Motor neuron (in vitro differentiated cells): Measurements from ENCODE around the gene BDKRB2. TPM values are rescaled to one million over a fixed set of nuclear protein-coding genes. Genes with fewer than 3 reads are reported as not detected.
A peak's percentile ranks its signal among the peaks of the same experiment; 100 is the strongest.

Source experiments
- ATAC-seq, 8 experiments: fragments of 200-7000 bp; cut with Tn5 transposase; replicated peaks in 6 of 8; 2 replicates each; pipeline ENCODE4 v1.8.0; 2021; ENCODE audit warnings: mild to moderate bottlenecking in 8 of 8, moderate library complexity in 8 of 8
- H3K27ac ChIP-seq, 2 donors: fragments of 250-450 bp; sonication (Bioruptor Pico); 2 replicates each; pipeline ENCODE4 v1.9.0; 2021; ENCODE audit warnings: antibody characterized with exemption in 2 of 2, mild to moderate bottlenecking in 2 of 2, moderate library complexity in 1 of 2
- H3K4me1 ChIP-seq, 2 donors: fragments of 250-450 bp; sonication (Bioruptor Pico); replicated peaks in 1 of 2; 2 replicates each; pipeline ENCODE4 v1.6.1; 2021; ENCODE audit warnings: antibody characterized with exemption in 2 of 2, mild to moderate bottlenecking in 2 of 2, moderate library complexity in 1 of 2
- H3K4me3 ChIP-seq, 5 donors: fragments of 250-450 bp; sonication (Bioruptor Pico); 2 replicates each; pipeline ENCODE4 v1.9.0; 2021; ENCODE audit warnings: antibody characterized with exemption in 5 of 5, mild to moderate bottlenecking in 5 of 5, moderate library complexity in 4 of 5
- WGBS, 10 experiments: fragments of 450-650 bp; shearing (Covaris generic); methylation state at CpG; one replicate each; pipeline ENCODE4 v1.0.0; 2022; 5-methylcytosine and 5-hydroxymethylcytosine counted together
- in situ Hi-C, 9 experiments: fragments of 400-800 bp; cut with MboI; loops; one replicate each; pipeline ENCODE4 v1.15.0; 2021; ENCODE audit warnings: low sequenced_read_pairs in 9 of 9, low pct_unique_long_range_greater_than_20kb in 2 of 9; ENCODE audit not compliant: unreplicated experiment in 9 of 9
- total RNA-seq, 8 experiments: library from RNA; unstranded; fragments of 300-600 nt; gene quantifications; 2 replicates each; pipeline versions ENCODE4 v1.2.3 to v1.2.4, GENCODE V29; 2022

The BDKRB2 gene
- total RNA-seq, 8 experiments from 2014 or later, result 0.11 to 321 (median 0.90) TPM

DNA sequence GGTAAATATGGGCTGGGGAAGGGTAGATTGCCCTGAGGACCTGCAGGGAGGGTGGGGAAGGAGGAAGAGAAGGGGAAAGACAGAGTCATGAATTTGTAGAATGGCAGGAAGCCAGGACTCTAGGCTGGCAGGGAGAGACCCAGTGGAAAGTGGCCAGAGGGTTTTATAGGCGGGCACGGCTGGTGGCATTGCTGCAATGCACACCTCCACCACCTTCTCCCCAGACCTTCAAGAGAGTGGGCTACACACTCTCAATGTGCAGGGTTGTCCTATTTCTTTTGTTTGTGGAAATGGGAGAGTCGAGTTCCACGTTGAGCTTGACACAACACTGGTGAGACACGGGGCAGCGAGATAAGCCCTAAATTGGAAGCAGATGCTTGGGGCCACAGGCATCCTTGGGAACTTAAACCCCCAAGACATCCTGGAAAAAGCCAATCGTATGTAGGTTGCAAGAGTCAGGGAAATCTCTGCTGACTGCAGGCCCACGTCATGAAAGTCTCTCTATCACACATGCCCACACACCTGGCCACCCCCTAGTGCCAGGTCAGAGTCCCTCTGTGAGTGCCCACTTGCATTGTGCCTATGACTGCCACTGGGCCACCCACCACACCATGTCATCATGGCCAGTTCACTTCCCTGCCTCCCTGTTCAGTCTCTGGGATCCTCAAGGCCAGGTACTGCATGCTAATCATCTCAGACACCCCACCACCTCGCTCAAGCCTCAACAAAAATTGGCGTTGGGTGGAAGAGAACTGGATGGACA, 38.0 kb upstream of the BDKRB2 start:
- WGBS, 10 experiments, result 70 to 92% (median 85%) methylated on average over 2 to 7 of the region's 10 CpGs; no CpG with 5 or more reads in 5 of the 10 experiments
- Histone ChIP-seq H3K27ac (no peak overlapping the region), H3K4me1 (no peaks in the 10 kb centered on the region), H3K4me3 (no peak overlapping the region)
- in situ Hi-C loops, result no loop called here
- no peak for ATAC-seq

DNA sequence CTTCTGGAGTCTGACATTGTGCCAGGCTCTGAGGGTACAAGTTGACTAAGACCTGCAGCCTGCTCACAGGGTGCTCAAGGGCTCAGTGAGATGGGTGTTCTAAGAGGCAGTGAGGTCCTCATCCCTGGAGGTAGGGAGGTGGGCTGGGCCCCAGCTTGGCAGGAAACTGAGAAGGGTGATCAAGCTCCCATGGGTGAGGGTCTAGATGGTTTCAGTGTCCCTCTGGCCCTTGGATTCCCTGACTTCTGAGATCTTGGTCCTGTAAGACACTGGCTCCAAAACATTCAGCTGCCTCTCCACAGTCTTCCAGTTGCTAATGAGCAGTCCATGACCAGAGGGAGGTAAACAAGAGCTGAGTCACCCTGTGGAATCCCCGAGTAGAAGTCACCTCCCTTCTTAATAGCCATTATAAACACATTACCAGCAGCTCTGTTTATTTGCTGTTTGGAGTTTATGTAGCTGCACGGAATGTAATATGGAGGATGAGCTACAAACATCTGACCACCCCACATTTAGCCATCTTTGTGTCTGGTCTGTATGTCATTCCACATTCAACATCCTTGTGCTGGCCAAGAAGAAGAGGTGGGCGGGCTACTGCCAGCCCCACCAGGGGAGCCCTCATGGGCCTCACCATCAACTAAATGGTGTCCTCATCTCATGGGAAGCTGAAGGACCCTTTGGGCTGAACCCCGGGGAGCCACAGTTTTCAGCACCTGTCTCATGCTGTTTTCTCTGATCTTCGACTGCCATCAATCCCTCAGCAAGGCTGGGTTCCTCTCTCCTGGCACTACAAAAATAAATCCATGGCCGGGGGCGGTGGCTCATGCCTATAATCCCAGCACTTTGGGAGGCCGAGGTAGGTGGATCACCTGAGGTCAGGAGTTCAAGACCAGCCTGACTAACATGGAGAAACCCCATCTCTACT, 37.2 kb upstream of the BDKRB2 start:
- H3K4me3 ChIP-seq, result no peak overlapping the region
- in situ Hi-C loops, result no loop called here
- no peak overlapping the region for H3K27ac ChIP-seq
- H3K4me1 ChIP-seq, result no peaks in the 10 kb centered on the region
- peak in 7 of 8 experiments; percentile 48 to 96 (median 83) for ATAC-seq
- 0 to 100% (median 70%) methylated on average over 1 to 4 of the region's 8 CpGs; no CpG with 5 or more reads in 5 of the 10 experiments for WGBS, 10 experiments

DNA sequence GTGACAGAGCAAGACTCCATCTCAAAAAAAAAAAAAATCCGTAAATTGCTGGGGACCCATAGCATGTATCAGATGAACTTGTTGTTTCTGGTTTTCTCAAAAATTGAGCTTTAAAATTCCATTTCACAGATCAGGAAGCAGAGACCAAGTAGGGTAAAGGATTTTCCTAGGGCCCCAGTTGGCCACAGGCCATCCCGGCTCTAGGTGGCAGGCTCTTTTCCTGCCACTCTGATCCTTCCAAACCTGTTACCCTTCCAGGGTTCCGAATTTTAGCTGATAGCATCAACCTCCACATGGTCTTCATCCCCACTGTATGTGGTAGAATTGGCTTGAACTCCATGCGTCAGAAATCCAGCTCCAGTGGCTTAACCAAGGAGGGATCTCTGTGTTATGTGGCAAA, 36.1 kb upstream of the BDKRB2 start:
- ATAC-seq, result no peak
- in situ Hi-C loops, result no loop called here
- Histone ChIP-seq H3K27ac (no peak overlapping the region), H3K4me1 (no peaks in the 10 kb centered on the region), H3K4me3 (no peak overlapping the region)
- 0 to 100% (median 86%) methylated on average over 1 to 4 of the region's 4 CpGs; no CpG with 5 or more reads in 1 of the 10 experiments for WGBS, 10 experiments

DNA sequence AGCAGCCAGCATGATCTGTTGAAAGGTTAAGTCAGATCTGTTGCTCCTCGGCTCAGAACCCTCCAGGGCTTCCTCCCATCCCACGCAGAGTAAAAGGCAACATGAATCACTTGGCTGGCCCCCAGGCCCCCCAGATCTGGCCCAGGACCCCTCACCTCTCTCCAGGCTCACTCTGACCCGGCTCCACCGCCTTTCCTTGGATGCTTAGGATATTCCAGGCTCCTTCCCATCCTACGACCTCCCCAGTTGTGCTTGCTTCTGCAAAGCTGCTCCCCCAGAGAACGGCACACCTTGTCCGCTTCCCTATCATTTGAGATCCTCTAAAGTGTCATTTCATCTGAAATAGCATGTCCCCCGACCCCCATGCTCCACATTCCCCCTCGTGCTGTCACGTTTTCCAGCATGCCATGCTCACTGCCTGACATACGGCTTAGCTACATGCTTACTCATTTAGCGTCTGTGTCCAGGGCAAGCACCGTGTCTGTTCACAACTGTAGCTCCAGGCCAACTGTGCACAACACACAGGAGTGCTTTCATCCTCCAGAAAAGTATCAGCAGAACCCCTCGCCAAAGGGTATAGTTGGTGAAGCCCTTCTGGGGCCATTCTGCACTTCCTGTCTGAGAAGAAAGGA, 33.6 kb upstream of the BDKRB2 start:
- Histone ChIP-seq H3K27ac (no peak overlapping the region), H3K4me1 (no peaks in the 10 kb centered on the region), H3K4me3 (no peak overlapping the region)
- WGBS, 10 experiments, result 23 to 90% (median 60%) methylated on average over 2 to 10 of the region's 14 CpGs; no CpG with 5 or more reads in 3 of the 10 experiments
- no peak for ATAC-seq
- in situ Hi-C loops, result no loop called here

DNA sequence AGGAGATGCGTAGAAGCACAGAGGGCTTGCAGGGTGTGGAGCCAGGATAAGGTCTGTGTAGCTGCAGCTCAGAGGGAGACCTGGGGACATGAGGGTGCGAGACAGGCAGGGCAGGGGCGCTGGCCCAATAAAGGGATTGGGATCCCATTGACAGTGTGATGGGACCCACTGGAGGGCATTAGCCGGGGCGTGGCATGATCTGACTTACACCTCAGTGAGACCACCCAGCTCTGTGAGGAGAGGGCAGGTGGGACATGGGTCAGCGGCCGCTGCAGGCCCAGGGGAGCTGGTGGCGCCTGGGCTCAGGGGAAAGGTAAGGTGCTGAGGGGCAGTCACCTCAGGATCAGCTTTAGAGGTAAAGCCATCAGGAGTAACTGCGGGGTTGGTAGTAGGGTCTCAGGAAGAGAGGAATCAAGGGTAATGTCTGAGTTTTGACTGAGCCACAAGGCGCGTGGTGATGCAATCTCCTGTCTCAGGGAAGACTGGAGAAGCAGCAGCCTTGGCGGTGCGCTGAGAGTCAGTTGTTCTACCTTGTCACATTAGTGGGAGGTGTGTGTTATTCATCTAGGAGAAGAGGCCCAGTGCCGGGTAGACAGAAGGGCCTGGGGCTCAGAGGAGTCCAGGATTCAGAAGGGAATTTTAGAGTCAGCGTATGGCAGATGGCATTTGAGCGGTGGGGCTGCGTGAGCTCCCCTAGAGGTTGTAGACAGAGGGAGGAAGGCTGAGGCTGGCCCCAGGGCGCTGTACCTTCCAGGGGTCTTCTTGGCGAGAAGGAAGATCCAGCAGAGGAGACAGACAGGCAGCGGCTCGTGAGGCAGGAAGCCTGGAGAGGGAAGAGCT, 30.8 kb upstream of the BDKRB2 start:
- Histone ChIP-seq H3K4me3 (no peak overlapping the region), H3K4me1 (no peaks in the 10 kb centered on the region), H3K27ac (no peak overlapping the region)
- in situ Hi-C loops, result no loop called here
- no peak for ATAC-seq
- 74 to 97% (median 89%) methylated on average over 2 to 10 of the region's 21 CpGs; no CpG with 5 or more reads in 2 of the 10 experiments for WGBS, 10 experiments

DNA sequence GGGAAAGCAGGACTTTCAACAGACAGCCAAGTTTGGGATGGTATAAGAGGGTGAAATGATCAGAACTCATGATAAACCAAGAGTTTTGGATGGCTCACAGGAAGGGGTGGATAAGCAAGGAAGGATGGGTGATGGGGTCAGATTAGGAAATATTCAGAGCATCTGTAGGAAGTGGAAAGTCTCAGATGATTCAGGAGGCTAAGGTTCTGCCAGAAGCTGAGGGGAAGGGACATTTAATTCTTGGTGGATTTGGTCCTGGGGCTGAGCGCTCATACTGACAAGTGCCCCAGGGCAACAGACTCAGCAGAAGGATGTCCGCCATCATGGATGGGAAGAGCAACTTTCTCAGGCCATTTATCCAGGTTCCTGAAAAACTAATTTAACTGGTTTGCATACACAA, 28.4 kb upstream of the BDKRB2 start:
- Histone ChIP-seq H3K27ac (no peak overlapping the region), H3K4me1 (peaks cover 0 to 6% of the 10 kb centered on the region in 2 donors), H3K4me3 (no peak overlapping the region)
- in situ Hi-C loops, result no loop called here
- 8 to 100% (median 81%) methylated on average over 1 to 2 of the region's 2 CpGs; no CpG with 5 or more reads in 4 of the 10 experiments for WGBS, 10 experiments
- ATAC-seq, result no peak

DNA sequence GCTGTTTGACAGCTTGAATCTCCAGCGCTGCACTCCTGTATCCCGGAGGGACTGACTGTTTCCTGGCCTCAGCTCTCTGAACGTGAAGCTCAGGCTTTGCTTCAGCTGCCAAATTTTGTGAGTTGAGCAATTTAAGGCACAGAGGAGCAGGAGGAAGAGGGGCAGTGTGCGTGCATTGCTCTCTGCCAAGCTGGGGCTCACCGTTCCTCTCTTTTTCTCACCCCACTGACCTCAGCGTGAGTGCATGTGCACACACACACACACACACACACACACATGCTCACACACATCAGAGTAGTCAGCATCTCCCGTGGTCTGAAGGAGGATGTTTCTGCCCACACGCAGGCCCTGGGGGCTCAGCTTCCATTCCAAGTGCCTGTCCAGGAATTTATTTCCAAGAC, 27.8 kb upstream of the BDKRB2 start:
- 5 to 100% (median 39%) methylated on average over 1 to 7 of the region's 8 CpGs; no CpG with 5 or more reads in 4 of the 10 experiments for WGBS, 10 experiments
- peak in 1 of 8 experiments; percentile 10 for ATAC-seq
- Histone ChIP-seq H3K4me3 (no peak overlapping the region), H3K27ac (no peak overlapping the region), H3K4me1 (peaks cover 0 to 6% of the 10 kb centered on the region in 2 donors)
- in situ Hi-C loops, result no loop called here

DNA sequence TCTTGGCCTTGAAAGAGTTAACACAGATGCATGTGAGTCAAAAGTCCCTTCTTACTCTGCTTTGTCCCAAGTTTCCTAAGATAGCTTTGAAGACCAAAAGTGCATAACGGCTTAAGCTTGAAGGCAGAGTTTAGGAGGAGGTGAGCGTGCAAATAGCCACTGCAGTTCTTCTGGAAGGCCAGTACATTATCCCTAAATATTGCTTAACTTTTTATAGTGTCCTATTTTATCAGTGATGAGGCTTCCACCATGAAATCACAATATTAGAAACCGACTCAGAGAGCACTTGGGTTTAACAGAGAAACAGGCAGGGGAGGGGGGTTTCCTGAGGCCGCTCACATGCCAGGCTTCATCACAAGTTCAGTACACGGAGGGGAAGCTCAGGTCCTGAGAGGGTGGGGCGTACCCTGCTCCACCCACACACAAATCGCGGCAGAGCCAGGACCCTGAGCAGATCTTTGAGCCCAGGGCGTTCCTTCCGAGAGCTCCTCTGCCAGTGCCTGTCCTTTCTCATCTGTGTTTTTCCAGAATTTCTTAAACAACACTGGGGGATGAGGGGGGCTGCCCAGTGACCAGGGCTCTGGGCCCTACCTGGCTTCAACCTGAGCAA, 26.8 kb upstream of the BDKRB2 start:
- 26 to 70% (median 45%) methylated on average over 1 to 8 of the region's 10 CpGs; no CpG with 5 or more reads in 2 of the 10 experiments for WGBS, 10 experiments
- Histone ChIP-seq H3K4me1 (peaks cover 0 to 6% of the 10 kb centered on the region in 2 donors), H3K4me3 (no peak overlapping the region), H3K27ac (no peak overlapping the region)
- peak in 6 of 8 experiments; percentile 24 to 67 (median 51) for ATAC-seq
- in situ Hi-C loops, result no loop called here

DNA sequence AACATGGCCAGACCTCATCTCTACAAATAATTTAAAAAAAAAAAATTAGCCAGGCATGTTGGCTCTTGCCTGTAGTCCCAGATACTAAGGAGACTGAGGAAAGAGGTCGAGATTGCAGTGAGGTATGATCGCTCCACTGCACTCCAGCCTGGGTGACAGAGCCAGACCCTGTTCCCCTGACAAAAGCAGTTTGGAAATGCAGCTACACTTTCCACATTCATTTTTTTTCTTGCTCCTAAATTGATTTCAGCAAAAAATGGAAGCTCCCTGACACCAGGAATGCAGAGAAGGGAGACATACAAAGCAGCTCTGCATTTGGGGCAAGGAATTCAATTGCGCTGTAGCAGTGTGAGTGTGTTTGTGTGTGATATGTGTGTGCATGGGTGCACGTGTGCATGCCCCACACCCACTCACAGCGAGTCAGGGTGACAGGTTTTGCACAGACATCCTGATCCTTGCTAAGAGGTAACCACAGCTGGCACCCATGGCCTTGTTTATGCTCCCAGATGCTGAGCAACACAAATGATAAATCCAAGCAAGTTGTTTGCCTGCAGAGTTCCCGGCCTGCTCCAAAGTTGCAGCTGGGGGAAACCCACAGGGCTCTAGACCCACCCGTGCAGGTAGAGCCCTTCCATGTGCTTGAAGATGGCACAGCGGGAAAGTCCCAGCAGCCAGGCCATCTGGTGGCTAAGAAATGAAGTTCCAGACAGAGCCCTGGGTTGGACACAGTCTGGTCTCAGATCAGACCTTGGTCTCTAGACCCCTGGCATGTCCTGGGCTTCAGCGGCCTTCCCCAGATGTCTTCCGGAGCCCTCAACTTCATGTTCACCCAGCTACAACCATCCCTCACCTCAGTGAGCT, 25.9 kb upstream of the BDKRB2 start:
- Histone ChIP-seq H3K4me3 (no peak overlapping the region), H3K27ac (no peak overlapping the region), H3K4me1 (peaks cover 0 to 6% of the 10 kb centered on the region in 2 donors)
- 40 to 100% (median 84%) methylated on average over 1 to 9 of the region's 10 CpGs; no CpG with 5 or more reads in 4 of the 10 experiments for WGBS, 10 experiments
- ATAC-seq, result peak in 1 of 8 experiments; percentile 28
- in situ Hi-C loops, result no loop called here

DNA sequence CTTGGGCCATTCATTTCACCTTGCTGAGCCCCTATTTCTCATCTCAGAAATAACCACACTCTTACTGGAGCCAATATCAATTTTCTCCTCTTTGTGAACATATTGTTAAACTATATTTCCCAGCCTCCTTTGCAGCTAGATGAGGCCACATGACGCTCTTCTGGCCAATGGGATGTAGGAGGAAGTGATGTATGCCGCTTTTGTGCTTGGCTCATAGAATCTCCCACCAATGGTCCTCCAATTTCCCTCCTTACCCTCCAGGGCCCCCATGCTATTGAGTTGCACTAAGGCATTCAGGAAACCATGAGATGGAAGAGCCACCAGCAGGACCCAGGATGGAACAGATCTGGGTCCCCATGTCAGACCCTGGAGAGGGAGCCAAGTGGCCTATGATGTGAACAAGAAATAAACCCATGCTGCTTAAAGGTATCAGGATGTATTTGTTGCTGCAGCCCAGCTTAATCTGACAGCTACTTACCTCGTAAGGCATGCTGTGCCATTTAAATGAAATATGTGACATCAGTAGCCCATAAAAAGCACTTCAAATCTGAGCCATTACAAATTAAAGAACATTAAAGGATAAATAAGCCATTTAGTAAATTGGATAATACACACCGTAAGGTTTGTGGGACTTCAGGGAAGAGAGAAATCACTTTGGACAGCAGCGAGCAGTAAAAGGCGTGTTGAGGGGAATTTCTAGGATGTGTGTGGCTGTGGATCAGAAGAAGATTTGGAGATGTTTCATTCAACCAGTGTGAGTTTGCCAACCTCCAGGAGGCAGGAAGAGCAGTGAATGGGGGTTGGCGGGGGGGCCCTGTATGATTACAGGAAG, 24.4 kb upstream of the BDKRB2 start:
- Histone ChIP-seq H3K27ac (peak overlapping the region in 1 of 2 donors; percentile 28), H3K4me3 (no peak overlapping the region), H3K4me1 (peaks cover 0 to 6% of the 10 kb centered on the region in 2 donors)
- whole genome bisulfite sequencing, 10 experiments, result 53 to 97% (median 80%) methylated on average over 3 to 6 of the region's 7 CpGs; no CpG with 5 or more reads in 1 of the 10 experiments
- ATAC-seq, result peak in 5 of 8 experiments; percentile 55 to 88 (median 76)
- in situ Hi-C loops, result no loop called here
